ENCODE measurements around the gene CCDC88A. TPM values are rescaled to one million over a fixed set of nuclear protein-coding genes. Genes with fewer than 3 reads are reported as not detected.

The CCDC88A gene
- total RNA-seq, 1 donor from 2014 or later = 21.7 TPM

GRCh38 chr2:55403256-55403998, 16.2 kb downstream of the CCDC88A start:
- Histone ChIP-seq H3K4me1 (no peaks in the 10 kb centered on the region), H3K27ac (replicated peaks) (no peak overlapping the region), H3K9me3 (replicated peaks) (no peaks in the 10 kb centered on the region), H3K27me3 (ENCODE audit: low read depth) (no peaks in the 10 kb centered on the region), H3K36me3 (peaks cover 8% of the 10 kb centered on the region), H3K4me3 (no peak overlapping the region)
- no peak for TF ChIP-seq CTCF (IDR thresholded peaks at IDR 0.05; ENCODE audit: borderline replicate concordance)
- DNase-seq = no peak
- intact Hi-C loops (cut with micrococcal nuclease) = no loop called here

- Histone ChIP-seq H3K27ac (replicated peaks) (no peak overlapping the region), H3K4me3 (no peak overlapping the region), H3K27me3 (ENCODE audit: low read depth) (no peaks in the 10 kb centered on the region), H3K4me1 (no peaks in the 10 kb centered on the region), H3K36me3 (peaks cover 8% of the 10 kb centered on the region), H3K9me3 (replicated peaks) (no peaks in the 10 kb centered on the region)
- intact Hi-C loops (cut with micrococcal nuclease) = no loop called here
- DNase-seq = no peak
- no peak for TF ChIP-seq CTCF (IDR thresholded peaks at IDR 0.05; ENCODE audit: borderline replicate concordance)
These were observed 18.5 kb downstream of the CCDC88A start for GRCh38 chr2:55401124-55401523.

GRCh38 chr2:55400332-55400731, 19.3 kb downstream of the CCDC88A start:
- intact Hi-C loops (cut with micrococcal nuclease) = no loop called here
- TF ChIP-seq CTCF (IDR thresholded peaks at IDR 0.05; ENCODE audit: borderline replicate concordance) = no peak
- Histone ChIP-seq H3K27me3 (ENCODE audit: low read depth) (no peaks in the 10 kb centered on the region), H3K4me3 (no peak overlapping the region), H3K36me3 (peaks cover 4% of the 10 kb centered on the region), H3K4me1 (no peaks in the 10 kb centered on the region), H3K9me3 (replicated peaks) (no peaks in the 10 kb centered on the region), H3K27ac (replicated peaks) (no peak overlapping the region)
- DNase-seq = no peak

- H3K4me3 ChIP-seq = no peak overlapping the region
- intact Hi-C loops (cut with micrococcal nuclease) = no loop called here
- TF ChIP-seq CTCF (IDR thresholded peaks at IDR 0.05; ENCODE audit: borderline replicate concordance) = no peak
- no peaks in the 10 kb centered on the region for H3K4me1 ChIP-seq
- no peak for DNase-seq
- H3K9me3 ChIP-seq (replicated peaks) = no peaks in the 10 kb centered on the region
- no peaks in the 10 kb centered on the region for H3K27me3 ChIP-seq (ENCODE audit: low read depth)
- peaks cover 3% of the 10 kb centered on the region for H3K36me3 ChIP-seq
- H3K27ac ChIP-seq (replicated peaks) = no peak overlapping the region
These were observed 19.8 kb downstream of the CCDC88A start for GRCh38 chr2:55399815-55400214.

GRCh38 chr2:55395724-55396605, 23.7 kb downstream of the CCDC88A start:
- no peak overlapping the region for H3K27ac ChIP-seq (replicated peaks)
- no peaks in the 10 kb centered on the region for H3K4me1 ChIP-seq
- H3K9me3 ChIP-seq (replicated peaks) = peaks cover 14% of the 10 kb centered on the region
- intact Hi-C loops (cut with micrococcal nuclease) = no loop called here
- no peak for TF ChIP-seq CTCF (IDR thresholded peaks at IDR 0.05; ENCODE audit: borderline replicate concordance)
- H3K36me3 ChIP-seq = peaks cover 4% of the 10 kb centered on the region
- no peak overlapping the region for H3K4me3 ChIP-seq
- DNase-seq = no peak
- no peaks in the 10 kb centered on the region for H3K27me3 ChIP-seq (ENCODE audit: low read depth)

Measured in left ventricle myocardium inferior (tissue), 1 donor.